Ovary (tissue), 9 donors: ENCODE measurements around the gene CCRL2. TPM values are rescaled to one million over a fixed set of nuclear protein-coding genes. Genes with fewer than 3 reads are reported as not detected.
"Not testable (repeated sequence)": the region's sequence is repeated elsewhere in the genome, so short reads cannot be mapped to it uniquely, and the experiment has no call there.

Source experiments
- DNase-seq, 5 donors: peaks; one replicate each; pipeline ENCODE4 v3.0.0-alpha.2; 2019 to 2020
- H3K27ac ChIP-seq, 2 donors: fragments of 200-600 bp; one replicate each; pipeline versions ENCODE4 v1.5.1 to v1.8.0; 2019 to 2022
- H3K27me3 ChIP-seq: fragments of 200-600 bp; one replicate; pipeline ENCODE4 v1.8.0; 2022
- H3K36me3 ChIP-seq: fragments of 200-600 bp; sonication (generic); one replicate; pipeline ENCODE4 v1.5.1; 2019
- H3K4me1 ChIP-seq: one replicate; pipeline ENCODE4 v1.8.1; 2013; ENCODE audit warnings: mild to moderate bottlenecking, moderate library complexity; ENCODE audit not compliant: insufficient read depth
- H3K4me3 ChIP-seq: fragments of 200-600 bp; sonication (generic); one replicate; pipeline ENCODE4 v1.5.1; 2017
- H3K9me3 ChIP-seq, 2 donors: fragments of 200-600 bp in 1 of 2; sonication (generic) in 1 of 2; one replicate each; pipeline versions ENCODE4 v1.5.1 to v1.8.1; 2013 to 2019; ENCODE audit warnings: mild to moderate bottlenecking in 1 of 2, moderate library complexity in 1 of 2
- CTCF ChIP-seq, 3 donors: fragments of 450-650 bp in 2 of 3; fragments of 200-600 bp in 1 of 3; IDR thresholded peaks; one replicate each; pipeline versions ENCODE4 v1.5.1 to v1.8.0; 2016 to 2022; ENCODE audit warnings: antibody characterized with exemption in 3 of 3, mild to moderate bottlenecking in 1 of 3
- EP300 ChIP-seq: sonication (generic); formaldehyde crosslinking; IDR thresholded peaks from one replicate; pipeline ENCODE4 v1.6.1; 2017; ENCODE audit warnings: antibody characterized with exemption
- POLR2A ChIP-seq: fragments of 450-650 bp; IDR thresholded peaks from one replicate; pipeline ENCODE4 v1.6.1; 2017; ENCODE audit warnings: antibody characterized with exemption, mild to moderate bottlenecking, moderate library complexity
- WGBS, 3 donors: extraction: QIAGEN DNeasy Blood & Tissue Kit in 1 of 3; methylation state at CpG; one replicate each; pipeline versions ENCODE4 v1.1.5 to v1.1.7; 2013 to 2017; 5-methylcytosine and 5-hydroxymethylcytosine counted together
- intact Hi-C, 4 donors: fragments of 100-400 bp; cut with DNase I; formaldehyde crosslinking; loops; one replicate each; pipeline versions ENCODE4 v1.11.0 to v1.15.1; 2022 to 2023
- polyA plus RNA-seq, 2 donors: library from polyadenylated mRNA; stranded (reverse); fragments of 200-250 nt in 1 of 2; fragments of 350-450 nt in 1 of 2; fragmentation: Illumina TruSeq in 1 of 2; extraction: RNeasy Lipid Tissue Mini Kit (QIAGEN cat#74804) in 1 of 2; gene quantifications; one replicate each; pipeline ENCODE4 v1.2.3, GENCODE V29; 2013 to 2014
- total RNA-seq, 7 donors: library from RNA; depleted of rRNA in 2 of 7; stranded (reverse); fragments of >200 nt in 2 of 7; fragmentation: NEBNext Ultra II Directional in 3 of 7; extraction: Animal tissue kit (Norgen Biotek cat#: 25700) in 3 of 7; gene quantifications; one replicate each; pipeline versions ENCODE4 v1.1.0 to v1.2.4, GENCODE V29; 2016 to 2023
- donor health status: DM: no; HTN: no; CAD: no; lungs with moderate emphysema.
- donor health status: DM: no; HTN: no; CAD: no.
- donor health status: Bipolar disorder and iron deficiency.
- donor health status: DM: yes; HTN: yes; CAD: no.
- donor health status: DM: no; HTN: no; CAD: no.
- donor health status: DM: yes; HTN: yes; CAD: no.

CCRL2 gene
- total and polyA plus RNA-seq, 9 donors, result 0.72 to 5.4 (median 1.1) TPM; not detected in 1

- Histone ChIP-seq H3K27me3 (no peaks in the 10 kb centered on the region), H3K36me3 (no peaks in the 10 kb centered on the region), H3K9me3 (no peaks in the 10 kb centered on the region), H3K27ac (no peak overlapping the region), H3K4me3 (no peak overlapping the region), H3K4me1 (no peaks in the 10 kb centered on the region)
- 80 to 93% (median 92%) methylated on average over 5 of the region's 5 CpGs for WGBS, 3 donors
- no peak for TF ChIP-seq EP300
- TF ChIP-seq CTCF (IDR thresholded peaks at IDR 0.05), result no peak
- TF ChIP-seq POLR2A, result no peak
- intact Hi-C loops, result loop anchor here in 1 of 4 donors (10.0 kb wide), 1 partner anchor 919 kb away; no protein-coding TSS in a partner anchor
- DNase-seq, result no peak
Observed at GRCh38 chr3:46423588-46423987, 16.5 kb downstream of the CCRL2 start.

DNA sequence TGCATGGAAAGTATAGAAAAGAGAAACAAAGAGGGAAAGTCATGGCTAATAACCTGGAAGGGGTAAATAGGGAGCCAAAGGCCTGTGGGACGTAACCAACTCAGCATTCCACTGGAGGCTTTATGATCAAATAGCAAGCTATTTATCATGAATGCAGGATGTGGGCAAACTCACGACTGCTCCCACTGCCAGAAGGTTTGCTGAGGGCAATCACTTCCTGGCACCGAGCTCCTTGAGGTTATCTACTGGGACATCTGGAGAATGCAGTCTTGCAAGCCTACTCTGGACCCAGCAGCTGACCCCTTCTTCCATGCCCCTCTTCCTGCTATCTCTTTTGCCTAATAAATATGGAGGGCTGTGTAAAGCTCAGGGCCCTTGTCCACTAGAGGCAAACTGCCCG lies 19.4 kb downstream of the CCRL2 start:
- not testable (repeated sequence) for DNase-seq, H3K36me3 ChIP-seq, H3K9me3 ChIP-seq, H3K4me1 ChIP-seq, H3K4me3 ChIP-seq, H3K27ac ChIP-seq, H3K27me3 ChIP-seq
- intact Hi-C loops, result loop anchor here in 1 of 4 donors (10.0 kb wide), 1 partner anchor 922 kb away; no protein-coding TSS in a partner anchor
- 65 to 69% (median 67%) methylated on average over 4 of the region's 4 CpGs for WGBS, 3 donors

GRCh38 chr3:46427404-46427803 lies 20.3 kb downstream of the CCRL2 start:
- not testable (repeated sequence) for H3K4me3 ChIP-seq, DNase-seq, H3K4me1 ChIP-seq, H3K27ac ChIP-seq, H3K36me3 ChIP-seq, H3K9me3 ChIP-seq, H3K27me3 ChIP-seq
- 45 to 54% (median 54%) methylated on average over 8 of the region's 8 CpGs for WGBS, 3 donors
- intact Hi-C loops, result loop anchor here in 1 of 4 donors (10.0 kb wide), 1 partner anchor 923 kb away; no protein-coding TSS in a partner anchor

DNA sequence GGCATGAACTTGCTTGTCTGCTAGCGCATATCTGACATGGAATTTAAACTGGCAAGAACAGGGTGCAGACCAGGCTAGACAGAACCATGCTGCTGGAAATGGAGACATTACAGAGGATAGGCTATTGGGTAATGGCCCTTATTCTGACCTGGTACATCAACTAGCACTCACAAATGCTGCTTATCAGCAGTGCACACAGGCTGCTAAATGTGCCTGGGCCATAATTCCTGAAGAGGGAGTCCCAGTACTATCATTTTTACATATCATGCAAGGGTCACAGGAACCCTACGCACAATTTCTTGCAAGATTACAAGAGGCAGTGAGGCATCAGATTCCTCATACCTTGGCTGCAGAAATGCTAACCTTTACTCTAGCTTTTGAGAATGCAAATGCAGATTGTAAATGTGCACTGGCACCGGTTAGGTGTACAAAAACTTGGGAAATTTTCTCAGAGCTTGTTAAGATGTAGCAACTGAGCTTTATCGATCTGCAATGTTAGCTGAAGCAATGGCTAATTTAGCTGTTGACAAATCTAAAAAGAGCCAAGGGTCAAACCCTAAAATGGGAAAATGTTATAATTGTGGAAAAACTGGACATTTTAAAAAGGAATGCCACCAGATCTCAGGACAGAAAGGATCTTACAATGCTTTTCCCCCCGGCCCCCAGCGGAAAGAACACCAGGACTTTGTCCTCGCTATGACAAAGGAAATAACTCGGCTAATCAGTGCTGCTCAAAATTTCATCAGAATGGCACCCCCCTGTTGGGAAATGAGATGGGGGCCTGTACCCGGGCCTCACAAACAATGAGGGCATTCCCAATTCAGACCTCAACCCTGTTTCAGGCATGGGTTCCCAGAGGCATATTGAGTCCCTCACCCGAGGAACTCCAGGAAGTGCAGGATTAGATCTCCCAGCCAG lies 21.1 kb downstream of the CCRL2 start:
- H3K4me3 ChIP-seq, result no peak overlapping the region
- DNase-seq, result no peak
- H3K27ac ChIP-seq, result no peak overlapping the region
- H3K9me3 ChIP-seq, result no peaks in the 10 kb centered on the region
- TF ChIP-seq POLR2A (no peak), EP300 (no peak), CTCF (IDR thresholded peaks at IDR 0.05) (no peak)
- whole genome bisulfite sequencing, 3 donors, result 76 to 85% (median 83%) methylated on average over 10 of the region's 10 CpGs
- H3K27me3 ChIP-seq, result no peaks in the 10 kb centered on the region
- intact Hi-C loops, result loop anchor here in 1 of 4 donors (10.0 kb wide), 1 partner anchor 923 kb away; no protein-coding TSS in a partner anchor
- H3K4me1 ChIP-seq, result no peaks in the 10 kb centered on the region
- no peaks in the 10 kb centered on the region for H3K36me3 ChIP-seq

DNA sequence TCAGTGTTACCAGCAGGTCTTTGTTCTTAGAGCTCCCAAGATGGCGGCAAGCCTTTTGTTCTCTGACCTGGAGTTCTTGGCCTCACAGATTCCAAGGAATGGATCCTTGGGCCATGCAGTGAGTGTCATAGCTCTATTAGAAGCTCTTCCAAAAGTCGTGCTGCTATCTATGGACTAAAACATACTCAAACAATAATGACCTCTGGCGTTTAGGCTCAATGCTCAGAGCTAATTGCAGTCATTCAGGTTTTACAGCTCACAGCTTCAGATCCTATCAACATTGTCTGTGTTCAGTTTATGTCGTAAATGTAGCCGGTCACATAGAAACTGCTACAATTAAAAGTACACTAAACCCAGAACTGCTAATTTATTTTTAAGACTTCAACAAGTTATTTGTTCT lies 22.2 kb downstream of the CCRL2 start:
- Histone ChIP-seq H3K9me3 (no peaks in the 10 kb centered on the region), H3K4me1 (no peaks in the 10 kb centered on the region), H3K27me3 (no peaks in the 10 kb centered on the region), H3K27ac (no peak overlapping the region), H3K36me3 (no peaks in the 10 kb centered on the region), H3K4me3 (no peak overlapping the region)
- WGBS, 3 donors, result 55 to 66% (median 59%) methylated on average over 5 of the region's 5 CpGs
- intact Hi-C loops, result loop anchor here in 1 of 4 donors (10.0 kb wide), 1 partner anchor 924 kb away; no protein-coding TSS in a partner anchor
- TF ChIP-seq EP300 (no peak), POLR2A (no peak), CTCF (IDR thresholded peaks at IDR 0.05) (no peak)
- no peak for DNase-seq
